HG02973 (cell line): Measurements from ENCODE around the gene DEGS1.
A peak's percentile ranks its signal among the peaks of the same experiment; 100 is the strongest.

Experiments
- ATAC-seq: cut with Tn5 transposase; IDR thresholded peaks from one replicate; pipeline ENCODE4 v1.9.1; 2021; ENCODE audit warnings: moderate library complexity; ENCODE audit not compliant: unreplicated experiment

Gene DEGS1

DNA sequence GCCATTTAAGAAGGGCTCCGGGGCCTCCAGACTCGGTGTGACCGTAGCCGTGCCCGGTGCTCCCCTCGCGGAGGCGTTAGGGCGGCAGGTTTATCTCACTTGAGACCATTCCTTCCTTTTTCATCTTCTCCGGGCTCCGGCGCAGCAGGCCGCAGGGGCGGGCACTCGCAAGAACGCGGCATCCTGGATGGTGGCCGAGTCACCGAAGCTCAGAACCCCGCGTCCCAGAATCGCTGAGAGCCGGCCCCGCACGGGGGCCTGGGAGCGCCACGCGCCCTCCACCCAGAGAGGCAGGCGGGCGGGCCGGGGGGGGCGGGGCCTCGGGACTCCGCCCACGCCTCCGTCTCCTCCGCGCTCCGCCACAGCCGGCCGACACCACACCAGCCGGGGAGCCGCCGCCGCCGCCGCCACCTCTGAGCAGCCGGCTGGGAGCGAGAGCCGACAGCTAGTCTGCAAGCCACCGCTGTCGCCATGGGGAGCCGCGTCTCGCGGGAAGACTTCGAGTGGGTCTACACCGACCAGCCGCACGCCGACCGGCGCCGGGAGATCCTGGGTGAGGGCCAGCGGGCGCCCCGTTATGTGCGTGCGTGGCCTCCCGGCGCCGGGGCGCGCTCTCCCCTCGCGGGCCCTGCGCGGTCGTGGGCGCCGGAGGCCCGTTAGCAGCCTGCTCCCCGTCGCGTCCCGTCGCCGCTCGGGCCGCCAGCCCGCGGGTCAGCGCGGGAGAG, at the start of gene DEGS1:
Gene DEGS1, plus strand, starts transcription at position 375 of the 725 bp plus-strand sequence. Its CDS starts 97 bp downstream, at position 472.
- ATAC-seq, result peak; percentile 68

DNA sequence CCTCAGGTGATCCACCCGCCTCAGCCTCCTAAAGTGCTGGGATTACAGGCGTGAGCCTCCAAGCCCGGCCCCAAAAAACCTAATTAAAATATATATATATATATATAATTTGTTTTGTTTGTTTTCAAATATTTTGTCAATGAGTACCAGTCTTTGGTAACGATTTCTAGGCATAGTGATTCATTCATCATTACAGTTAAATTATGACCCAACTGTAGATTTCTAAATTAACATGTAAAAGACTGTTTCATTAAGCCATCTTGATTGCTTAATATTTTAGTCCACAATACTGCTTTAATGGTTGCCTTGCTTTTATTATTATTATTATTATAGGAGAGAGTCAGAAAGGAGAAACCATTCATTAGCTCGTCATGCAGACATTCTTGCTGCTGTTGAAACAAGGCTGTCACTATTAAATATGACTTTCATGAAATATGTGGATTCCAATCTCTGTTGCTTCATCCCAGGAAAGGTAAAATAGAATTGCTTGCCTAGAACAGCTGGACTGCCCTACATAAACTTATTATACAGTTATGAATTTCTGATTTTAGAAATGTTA, 49.2 kb upstream of the DEGS1 start:
- no peak for ATAC-seq

DNA sequence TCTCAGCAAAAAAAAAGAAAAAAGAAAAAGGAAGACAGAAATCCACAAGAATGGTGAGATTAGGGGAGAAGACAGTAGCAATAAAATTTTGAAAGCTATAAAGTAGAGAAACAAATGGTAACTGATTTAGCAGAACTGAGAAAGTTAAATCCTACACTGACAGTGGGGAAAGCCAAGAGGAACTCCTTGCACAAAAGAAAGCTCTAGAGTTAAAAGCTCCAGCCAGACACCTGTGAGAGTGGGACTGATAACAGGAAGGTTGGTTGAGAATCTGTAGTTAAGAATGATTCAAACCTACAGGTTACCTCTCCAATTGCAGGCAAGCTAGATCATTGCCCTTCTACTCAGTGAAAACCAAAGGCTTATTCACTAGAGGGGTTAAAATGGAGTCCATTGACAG, 45.5 kb upstream of the DEGS1 start:
- ATAC-seq, result no peak

DNA sequence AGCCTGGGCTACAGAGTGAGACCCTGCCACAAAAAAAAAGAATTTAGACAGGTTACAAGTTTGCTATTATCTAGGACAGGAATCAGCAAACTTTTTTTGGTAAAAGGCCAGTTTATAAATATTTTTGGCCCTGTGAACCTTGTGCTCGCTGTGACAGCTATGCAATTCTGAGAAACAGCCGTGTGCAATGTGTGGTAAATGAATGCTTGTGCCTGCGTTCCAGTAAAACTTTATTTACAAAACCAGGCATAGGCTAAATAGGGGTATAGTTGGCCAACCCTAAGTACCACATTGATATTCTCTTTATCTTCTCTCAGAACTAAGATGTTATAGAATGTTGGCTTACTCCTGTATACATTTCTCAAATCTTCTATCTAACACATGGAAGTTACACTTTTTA, 44.8 kb upstream of the DEGS1 start:
- no peak for ATAC-seq

DNA sequence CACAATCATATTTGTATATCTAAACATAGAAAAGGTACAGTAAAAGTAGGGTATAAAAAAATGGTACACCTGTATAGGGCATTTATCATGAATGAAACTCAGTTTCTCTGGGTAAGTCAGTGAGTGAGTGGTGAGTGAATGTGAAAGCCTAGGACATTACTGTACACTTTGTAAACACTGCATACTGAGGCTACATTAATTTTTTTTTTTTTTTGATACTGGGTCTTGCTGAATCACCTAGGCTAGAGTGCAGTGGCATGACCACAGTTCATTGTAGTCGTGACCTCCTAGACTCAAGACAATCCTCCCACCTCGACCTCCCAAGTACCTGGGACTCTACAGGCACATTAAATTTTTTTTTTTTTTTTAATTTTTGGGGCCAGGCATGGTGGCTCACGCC, 41.3 kb upstream of the DEGS1 start:
- no peak for ATAC-seq

DNA sequence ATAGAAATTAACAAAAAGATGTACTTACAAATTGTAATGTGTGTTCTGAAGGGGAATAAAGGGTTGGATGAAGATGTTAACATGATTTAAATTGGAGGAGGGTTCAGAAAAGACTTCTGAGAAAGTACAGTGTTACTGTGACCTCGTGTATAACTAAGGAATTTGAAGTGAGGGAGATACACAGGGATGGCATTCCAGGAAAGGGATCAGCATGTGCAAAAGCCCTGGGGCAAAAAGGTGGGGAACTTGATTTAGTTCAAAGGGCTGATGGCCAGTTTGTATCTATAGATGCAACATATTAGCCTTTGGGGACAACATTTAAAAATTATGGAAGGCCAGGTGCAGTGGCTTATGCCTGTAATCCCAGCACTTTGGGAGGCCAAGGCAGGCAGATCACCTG, 33.3 kb upstream of the DEGS1 start:
- no peak for ATAC-seq

DNA sequence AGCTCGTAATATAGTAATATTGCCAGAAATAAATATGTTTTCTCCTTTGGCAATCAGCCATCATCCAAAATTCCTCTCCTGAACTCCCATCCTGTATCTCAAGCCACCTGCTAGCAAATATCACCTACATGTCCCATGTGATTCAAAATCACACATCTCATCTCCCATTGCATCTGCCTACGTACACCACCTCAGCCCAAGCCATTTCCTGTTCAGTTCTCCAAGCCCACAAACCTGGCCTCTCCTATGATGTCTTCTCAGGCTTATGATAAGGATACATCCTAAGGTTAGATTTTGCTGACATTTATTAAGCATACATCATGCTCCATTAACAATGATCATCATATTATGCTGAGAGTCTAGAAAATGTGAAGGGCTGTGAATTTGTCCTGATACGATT, 31.9 kb upstream of the DEGS1 start:
- ATAC-seq, result no peak

DNA sequence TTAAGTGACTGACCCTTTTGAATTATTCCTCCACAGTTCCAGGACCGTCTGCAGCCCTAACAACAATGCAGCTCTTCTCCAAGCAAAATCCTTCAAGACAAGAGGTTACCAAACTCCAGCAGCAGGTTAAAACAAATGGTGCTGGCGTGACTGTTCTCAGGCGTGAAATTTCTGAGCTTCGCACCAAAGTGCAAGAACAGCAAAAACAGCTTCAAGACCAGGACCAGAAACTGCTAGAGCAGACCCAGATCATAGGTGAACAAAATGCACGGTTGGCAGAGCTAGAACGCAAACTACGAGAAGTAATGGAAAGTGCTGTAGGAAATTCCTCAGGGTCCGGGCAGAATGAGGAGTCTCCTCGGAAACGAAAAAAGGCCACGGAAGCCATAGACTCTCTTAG, 25.7 kb upstream of the DEGS1 start:
- no peak for ATAC-seq

DNA sequence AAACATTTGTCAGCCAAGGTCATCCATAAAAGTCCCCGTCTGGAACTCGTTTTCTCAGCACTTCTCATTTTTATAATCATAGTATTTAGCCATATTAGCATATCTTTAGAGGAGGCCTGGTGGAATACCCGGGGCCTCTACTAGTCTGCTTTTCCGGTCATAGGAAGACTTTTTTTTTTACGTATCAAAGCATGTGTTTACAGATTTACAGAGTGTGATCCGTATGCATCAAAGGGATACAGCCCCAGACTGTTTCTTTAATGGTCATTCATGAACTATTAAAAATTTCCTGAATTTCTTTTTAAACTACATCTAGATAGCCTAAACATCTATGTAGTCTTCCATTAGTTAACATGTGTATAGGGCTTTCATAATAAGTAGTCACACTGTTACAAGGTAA, 23.5 kb upstream of the DEGS1 start:
- no peak for ATAC-seq

DNA sequence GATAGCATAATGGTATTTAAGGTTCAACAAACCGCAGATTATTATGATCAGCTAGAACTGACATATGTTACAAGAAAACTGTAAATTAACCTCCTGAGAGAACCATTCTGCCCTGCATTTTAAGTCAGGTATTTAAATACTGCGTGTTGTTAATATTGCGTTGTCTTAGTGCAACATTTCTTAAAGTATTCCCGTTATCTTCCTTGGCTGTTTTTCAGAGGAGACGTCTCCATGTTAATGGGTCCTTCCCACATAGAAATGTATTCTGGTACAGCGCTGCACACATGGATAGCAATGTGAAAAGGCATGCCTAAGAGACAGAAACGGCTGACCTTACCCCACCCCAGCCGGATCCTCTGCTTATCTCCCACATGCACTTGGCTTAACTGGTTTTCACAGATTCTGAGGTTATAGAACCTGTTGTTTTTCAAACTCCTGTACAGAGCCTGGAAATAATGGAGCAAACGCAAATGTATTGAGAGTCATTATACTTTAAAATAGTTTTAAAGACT, 22.8 kb upstream of the DEGS1 start:
- no peak for ATAC-seq

DNA sequence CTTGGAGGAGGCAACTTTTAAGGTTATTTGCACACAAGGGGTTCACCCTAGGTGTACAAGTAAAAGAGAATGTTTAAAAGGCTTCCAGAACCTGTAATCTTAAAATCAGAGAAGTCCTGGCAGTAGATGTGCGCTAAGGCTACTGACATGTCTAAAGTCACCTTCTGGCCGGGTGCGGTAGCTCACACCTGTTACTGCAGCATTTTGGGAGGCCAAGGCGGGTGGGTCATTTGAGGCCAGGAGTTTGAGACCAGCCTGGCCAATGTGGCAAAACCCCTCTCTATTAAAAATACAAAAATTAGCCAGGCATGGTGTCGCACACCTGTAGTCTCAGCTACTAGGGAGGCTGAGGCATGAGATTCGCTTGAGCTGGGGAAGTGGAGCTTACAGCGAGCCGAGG, 20.3 kb upstream of the DEGS1 start:
- ATAC-seq, result no peak

DNA sequence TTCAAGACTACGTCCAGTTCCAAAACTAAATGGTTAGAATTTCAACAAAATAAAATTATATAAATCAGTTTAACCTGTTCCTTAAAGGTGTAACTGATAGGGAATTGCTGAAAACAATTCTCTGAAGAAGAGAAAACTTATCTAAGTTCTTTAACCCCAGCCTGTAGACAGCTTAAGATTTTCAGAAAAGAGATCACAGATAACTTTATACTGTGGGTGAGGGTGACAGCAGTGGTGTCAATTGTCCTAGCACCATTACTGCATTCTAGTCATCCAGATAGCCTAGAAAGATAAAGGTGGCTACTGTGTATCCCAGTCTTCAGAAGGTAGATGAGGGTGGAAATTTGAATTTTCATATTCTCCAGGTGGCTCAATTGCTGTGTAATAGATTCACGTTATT, 19.7 kb upstream of the DEGS1 start:
- no peak for ATAC-seq

DNA sequence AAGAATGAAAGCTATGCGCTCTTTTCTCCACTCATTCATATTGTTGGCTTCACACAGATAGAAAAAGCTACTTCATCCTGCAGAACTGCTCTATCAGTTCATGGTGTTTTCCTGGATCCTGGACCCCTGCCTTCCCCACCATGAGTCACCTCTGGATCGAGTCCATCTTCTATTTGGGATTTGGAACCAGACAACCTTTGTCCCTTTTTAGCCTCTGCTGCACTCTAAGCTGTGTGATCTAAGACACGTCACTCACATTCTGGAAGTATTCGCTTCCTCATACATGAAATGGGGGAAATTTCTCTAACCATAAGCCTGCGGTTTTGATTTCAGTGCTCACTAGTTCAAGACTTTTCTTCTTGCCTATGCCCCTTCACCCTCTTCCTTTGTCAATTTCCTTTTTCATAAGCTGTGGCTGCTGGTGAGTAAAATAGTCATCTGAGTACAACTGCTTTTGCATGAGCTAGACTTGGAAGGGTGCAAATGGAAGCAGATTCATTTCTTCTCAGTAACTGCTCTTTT, 14.1 kb upstream of the DEGS1 start:
- peak; percentile 88 for ATAC-seq

DNA sequence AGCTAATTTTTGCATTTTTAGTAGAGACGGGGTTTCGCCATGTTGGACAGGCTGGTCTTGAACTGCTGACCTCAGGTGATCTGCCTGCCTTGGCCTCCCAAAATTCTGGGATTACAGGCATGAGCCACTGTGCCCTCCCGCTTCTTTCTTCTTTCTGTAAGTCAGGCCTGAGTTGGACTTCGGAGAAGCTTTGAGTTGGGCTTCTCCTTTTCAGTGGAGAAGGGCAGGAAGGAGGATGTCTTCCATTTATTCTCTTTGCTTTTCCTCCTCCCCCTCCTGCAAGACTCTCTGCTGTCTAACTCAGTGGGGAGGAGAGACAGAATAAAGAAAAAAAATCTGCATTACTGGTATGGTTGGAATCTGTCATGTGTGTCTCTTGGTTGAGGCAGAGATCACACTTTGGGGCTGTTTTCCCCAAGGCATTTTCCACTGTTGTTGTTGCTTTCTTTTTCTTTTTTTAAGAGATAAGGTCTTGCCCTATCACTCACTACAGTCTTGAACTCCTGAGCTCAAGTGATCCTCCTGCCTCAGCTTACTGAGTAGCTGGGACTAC, 13.2 kb upstream of the DEGS1 start:
- ATAC-seq, result no peak

DNA sequence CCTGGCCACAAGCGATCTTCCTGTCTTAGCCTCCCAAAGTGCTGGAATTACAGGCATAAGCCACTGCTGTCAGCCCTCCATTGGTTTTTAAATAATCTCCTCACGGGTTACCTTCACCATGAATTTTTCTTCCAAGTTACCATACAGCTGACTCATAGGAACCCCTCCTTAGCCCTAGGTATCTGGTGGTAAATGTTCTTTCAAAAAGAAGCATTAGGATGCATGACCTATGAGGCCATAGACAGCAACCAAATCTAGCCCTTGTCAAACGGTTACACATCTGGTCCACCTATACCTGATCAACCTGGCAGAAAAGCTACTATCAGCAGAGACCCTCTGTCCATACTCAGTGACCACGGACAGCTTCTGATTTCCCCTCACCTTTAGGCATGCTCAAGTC, 12.7 kb upstream of the DEGS1 start:
- no peak for ATAC-seq

DNA sequence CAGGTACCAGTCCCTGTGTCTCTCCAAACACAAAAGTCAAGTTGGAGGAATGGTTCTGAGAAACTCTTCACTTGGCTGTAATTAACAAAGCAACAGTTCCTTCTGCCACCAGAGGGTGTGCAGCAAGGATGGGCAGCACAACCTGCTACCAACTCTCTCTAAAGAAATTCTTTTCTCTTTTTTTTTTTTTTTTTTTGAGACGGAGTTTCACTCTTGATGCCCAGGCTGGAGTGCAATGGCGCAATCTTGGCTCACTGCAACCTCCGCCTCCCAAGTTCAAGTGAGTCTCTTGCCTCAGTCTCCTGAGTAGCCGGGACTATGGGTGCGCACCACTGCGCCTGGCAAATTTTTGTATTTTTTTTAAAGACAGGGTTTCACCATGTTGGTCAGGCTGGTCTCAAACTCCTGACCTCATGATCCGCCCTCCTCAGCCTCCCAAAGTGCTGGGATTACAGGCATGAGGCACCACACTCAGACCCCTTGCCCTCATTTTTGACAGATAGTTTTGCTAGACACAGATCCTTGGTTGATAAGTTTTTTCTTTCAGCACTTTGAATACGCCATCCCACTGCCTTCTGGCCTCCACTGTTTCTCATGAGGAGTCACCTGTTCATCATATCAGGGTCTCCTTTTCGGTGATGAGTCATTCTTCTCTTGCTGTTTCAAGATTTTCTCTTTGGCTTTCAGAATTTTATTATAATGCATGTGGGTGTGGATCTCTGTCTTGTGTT, 12.1 kb upstream of the DEGS1 start:
- no peak for ATAC-seq

DNA sequence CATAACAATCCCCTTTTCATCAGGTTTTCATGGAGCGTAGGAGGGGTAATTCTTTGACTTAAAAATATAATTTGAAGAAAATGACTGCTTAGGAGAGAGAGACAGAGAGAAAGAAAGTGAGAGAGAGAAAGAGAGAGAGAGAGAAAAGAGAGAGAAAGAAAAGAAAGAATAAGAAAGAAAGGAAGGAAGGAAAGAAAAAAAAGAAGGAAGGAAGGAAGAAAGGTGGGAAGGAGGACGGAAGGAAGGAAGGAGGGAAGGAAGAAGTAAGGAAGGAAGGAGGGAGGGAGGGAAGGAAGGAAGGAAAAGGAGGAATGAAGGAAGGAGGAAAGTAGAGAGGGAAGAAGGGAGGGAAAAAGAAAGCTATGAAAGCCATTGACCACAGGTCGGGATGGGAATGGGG, 10.8 kb upstream of the DEGS1 start:
- no peak for ATAC-seq

DNA sequence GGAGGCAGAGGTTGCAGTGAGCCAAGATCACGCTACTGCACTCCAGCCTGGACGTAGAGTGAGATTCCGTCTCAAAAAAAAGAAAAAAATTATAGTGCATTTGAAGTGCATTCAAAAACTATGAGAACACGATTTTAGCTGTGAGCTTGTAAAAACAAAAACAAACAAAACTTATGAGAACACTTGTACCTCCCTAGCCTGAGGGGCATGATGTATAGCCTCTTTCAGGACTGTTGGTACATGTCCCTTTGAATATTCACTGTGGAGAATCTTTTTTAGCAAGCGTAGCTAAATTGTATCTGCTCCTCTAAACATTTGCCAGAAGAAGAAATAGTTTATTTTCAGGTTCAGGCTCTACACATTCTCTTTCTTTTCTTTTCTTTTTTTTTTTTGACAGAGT, 9.5 kb upstream of the DEGS1 start:
- no peak for ATAC-seq

DNA sequence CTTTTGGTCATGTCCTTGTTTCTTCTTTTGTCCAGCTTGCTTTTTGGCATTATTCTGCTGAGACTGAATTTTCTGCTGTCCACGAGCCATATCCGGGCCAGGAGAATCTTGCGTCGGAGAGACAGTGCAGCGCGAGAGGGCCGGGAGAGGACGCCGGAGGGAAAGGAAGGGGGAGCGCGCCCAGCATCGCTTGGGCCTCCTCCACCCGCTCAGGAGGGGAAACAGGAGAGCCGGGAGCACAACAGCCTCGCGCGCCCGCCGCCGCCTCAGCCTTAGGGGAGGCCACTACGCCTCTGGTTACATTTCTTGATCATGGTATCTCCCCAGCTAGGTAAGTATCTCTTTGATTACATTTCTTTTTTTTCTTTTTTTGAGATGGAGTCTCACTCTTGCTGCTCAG, 7.4 kb upstream of the DEGS1 start:
- ATAC-seq, result no peak

DNA sequence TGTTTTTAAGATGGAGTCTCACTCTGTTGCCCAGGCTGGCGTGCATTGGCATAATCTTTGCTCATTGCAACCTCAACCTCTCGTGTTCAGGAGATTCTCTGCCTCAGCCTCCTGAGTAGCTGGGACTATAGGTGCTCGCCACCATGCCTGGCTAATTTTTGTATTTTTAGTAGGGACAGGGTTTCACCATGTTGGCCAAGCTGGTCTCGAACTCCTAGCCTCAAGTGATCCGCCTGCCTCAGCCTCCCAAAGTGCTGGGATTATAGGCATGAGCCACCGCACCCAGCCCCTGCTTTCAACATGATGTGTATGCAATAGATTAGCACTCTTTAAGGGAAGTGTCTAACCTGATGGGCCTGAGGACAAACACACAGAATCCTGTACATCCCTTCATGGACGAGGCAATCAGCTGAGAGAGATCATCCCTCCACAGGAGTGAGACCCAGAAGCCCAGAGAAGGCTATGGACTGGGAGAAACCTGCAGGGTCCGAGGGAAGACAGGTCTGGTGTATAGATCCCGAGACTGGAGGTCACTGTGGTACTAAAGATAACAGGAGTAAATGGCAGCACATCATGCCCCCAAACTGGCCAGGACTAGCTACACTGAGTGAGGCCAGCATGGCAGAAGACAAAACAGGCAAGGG, 5.6 kb upstream of the DEGS1 start:
- ATAC-seq, result no peak

DNA sequence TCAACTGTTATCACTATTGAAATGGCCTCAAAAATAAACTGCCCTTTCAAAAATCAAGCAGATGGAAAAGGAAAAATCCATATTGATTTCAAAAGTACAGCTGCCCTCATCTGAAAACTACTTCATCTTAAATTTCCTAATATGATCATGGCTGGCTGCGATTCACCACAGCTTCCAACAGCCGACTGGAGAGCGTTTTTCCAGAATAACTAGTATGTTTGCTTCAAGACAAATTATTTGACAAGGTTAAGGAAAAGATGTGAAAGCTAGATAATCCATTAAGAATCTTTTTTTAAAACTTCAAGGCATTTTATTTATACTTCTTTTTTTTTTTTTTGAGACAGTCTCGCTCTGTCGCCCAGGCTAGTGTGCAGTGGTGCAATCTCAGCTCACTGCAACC, 4.1 kb upstream of the DEGS1 start:
- ATAC-seq, result no peak
